HG03439 (cell line): Measurements from ENCODE around the gene PDZD11.
"Not testable (repeated sequence)": the region's sequence is repeated elsewhere in the genome, so short reads cannot be mapped to it uniquely, and the experiment has no call there.

Experiments used
- ATAC-seq: cut with Tn5 transposase; IDR thresholded peaks from one replicate; pipeline ENCODE4 v1.9.1; 2021; ENCODE audit warnings: mild to moderate bottlenecking, moderate library complexity; ENCODE audit not compliant: unreplicated experiment

PDZD11 gene, protein sequence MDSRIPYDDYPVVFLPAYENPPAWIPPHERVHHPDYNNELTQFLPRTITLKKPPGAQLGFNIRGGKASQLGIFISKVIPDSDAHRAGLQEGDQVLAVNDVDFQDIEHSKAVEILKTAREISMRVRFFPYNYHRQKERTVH

GRCh38 chrX:70289793-70290770 is at the start of gene PDZD11, which contains the start of gene KIF4A:
Gene PDZD11 (minus strand): TSS chrX:70289927. CDS start chrX:70289341, 586 bp downstream.
Gene KIF4A (plus strand): TSS chrX:70290104. CDS start chrX:70290459, 355 bp downstream.
- ATAC-seq, result peak; percentile 95

DNA sequence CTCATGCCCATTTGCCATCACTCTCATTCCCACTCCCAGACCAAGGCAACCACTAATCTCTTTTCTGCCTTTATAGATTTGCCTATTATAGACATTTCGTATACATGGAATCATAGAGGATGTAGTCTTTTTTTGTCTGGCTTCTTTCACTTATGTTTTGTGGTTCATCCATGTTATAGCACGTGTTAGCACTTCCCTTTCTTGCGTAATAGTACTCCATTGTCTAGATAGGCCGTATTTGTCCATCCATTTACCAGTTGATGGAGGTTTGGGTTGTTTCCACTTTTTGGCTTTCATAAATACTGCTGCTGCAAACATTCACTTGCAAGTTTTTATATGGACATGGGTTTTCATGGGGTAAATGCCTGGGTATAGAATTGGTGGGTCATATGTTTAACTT is 48.6 kb upstream of the PDZD11 start:
- ATAC-seq, result no peak

GRCh38 chrX:70336767-70337166 is 47.0 kb upstream of the PDZD11 start:
- peak; percentile 99 for ATAC-seq

GRCh38 chrX:70332600-70332999 is 42.9 kb upstream of the PDZD11 start:
- no peak for ATAC-seq

DNA sequence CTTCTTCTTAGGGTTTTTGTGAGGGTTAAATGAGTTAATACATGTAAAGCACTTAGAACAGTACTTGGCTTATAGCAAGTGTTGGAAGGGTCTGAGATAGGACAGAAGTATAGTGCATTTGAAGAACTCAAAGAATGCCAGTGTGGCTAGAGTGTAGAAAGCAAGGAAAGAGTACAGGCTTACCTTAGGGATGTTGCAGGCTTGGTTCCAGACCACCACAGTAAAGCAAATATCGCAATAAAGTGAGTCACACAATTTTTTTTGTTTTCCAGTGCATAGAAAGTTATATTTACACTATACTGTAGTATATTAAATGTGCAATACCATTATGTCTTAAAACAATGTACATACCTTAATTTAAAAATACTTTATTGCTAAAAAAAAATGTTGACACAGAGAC is 41.4 kb upstream of the PDZD11 start:
- no peak for ATAC-seq

GRCh38 chrX:70324326-70324725 is 34.6 kb upstream of the PDZD11 start:
- no peak for ATAC-seq

DNA sequence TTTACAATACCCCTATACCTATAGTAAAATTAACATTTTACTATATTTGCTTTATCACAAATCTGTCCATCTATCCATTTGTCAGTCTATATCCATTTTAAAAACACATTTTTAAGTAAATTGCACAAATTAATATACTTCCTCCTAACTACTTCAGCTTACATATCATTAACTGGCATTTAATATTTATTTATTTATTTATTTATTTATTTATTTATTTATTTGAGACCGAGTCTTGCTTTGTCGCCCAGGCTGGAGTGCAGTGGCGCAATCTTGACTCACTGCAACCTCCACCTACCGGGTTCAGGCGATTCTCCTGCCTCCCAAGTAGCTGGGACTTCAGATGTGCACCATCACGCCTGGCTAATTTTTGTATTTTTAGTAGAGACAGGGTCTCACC is 33.9 kb upstream of the PDZD11 start:
- ATAC-seq, result not testable (repeated sequence)

- ATAC-seq, result no peak
Observed at GRCh38 chrX:70322784-70323183, 33.1 kb upstream of the PDZD11 start.

DNA sequence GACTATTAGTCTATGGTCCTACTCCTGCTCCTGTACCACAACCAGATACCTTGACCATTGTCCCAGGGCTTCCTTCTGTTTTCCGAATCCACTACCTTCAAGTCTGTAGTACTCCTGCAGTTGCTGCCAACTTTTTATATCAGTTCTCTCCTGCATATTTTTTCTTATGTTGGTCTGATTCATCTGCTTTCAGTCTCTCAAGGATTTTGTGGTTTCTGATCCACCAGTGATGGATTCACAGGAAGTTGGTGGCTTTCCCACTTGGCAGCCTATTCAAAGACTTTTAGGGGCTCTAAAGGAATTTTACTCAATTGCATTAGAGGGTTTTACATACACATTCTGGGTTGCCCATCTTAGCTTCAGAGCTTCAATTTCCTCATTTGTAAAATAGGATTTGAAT is 23.8 kb upstream of the PDZD11 start:
- no peak for ATAC-seq

DNA sequence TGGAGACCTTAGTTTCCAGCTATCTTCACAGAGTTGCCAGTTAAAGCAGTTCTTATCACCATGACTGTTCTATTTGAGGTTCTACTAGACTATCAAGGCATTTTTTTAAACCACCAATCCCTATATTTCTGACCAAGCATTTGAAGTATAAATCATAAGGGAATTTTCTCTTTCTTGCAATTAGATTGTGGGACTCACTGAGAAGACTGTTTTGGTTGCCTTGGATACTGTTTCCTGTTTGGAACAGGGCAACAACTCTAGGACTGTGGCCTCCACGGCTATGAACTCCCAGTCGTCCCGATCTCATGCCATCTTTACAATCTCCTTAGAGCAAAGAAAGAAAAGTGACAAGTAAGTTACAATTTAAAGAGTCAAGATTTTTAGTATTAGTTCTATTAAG is 12.0 kb upstream of the PDZD11 start:
- ATAC-seq, result no peak

DNA sequence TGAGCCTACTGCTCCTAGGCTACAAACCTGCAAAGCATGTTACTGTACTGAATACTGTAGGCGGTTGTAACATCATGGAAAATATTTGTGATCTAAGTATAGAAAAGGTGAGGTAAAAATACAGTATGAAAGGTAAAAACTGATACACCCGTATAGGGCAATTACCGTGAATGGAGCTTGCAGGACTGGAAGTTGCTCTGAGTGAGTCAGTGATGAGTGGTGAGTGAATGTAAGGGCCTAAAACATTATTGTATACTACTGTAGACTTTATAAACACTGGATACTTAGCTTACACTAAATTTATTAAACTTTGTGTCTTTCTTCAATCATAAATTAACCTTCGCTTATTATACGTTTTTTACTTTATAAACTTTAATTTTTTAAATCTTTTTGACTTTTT is 3.9 kb upstream of the PDZD11 start:
- ATAC-seq, result no peak

DNA sequence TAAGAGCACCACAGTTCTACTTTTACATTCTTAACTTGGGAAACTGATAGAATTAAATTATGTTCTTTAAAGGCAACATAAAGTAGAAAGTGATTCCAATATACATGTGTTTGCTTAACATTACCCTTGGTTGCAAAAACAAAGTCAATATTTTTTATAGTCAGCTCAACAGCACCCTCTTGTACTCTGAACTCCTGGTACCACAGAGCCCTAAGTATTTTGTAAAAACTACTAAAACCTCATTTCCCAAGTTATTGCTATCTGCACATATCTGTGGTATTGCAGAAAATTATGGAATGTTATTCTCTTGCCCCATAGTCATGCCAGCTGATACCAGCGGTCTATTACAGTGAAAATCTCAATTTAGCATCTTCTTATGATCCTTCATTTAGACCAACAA is 3.1 kb upstream of the PDZD11 start:
- ATAC-seq, result no peak

- no peak for ATAC-seq
Observed at GRCh38 chrX:70289168-70289792, 447 bp downstream of the PDZD11 start.

- ATAC-seq, result no peak
Observed at GRCh38 chrX:70281951-70282350, 7.8 kb downstream of the PDZD11 start, which contains the start of gene RAB41. Gene RAB41 (plus strand): TSS chrX:70282172. CDS start chrX:70282218, 46 bp downstream.

- ATAC-seq, result no peak
Observed at GRCh38 chrX:70280573-70280972, 9.2 kb downstream of the PDZD11 start.

DNA sequence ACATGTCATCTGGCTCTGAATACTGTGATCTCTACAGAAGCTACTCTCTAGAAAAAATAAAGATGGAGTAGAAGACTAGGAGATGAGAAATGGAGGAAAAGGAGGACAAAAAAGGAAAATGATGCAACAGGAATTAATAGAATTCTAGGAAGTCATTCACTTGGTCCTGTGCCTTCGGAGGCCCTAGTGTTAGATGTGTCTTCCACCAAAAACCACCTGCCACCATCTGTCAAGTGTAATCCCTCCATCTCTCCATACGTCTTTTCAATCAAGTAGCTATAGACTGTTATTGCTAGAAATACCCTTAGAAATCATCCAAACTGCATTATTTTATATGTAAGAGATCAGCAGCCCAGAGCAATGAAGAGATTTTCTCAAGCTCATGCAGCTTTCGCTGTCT is 10.6 kb downstream of the PDZD11 start:
- ATAC-seq, result no peak

DNA sequence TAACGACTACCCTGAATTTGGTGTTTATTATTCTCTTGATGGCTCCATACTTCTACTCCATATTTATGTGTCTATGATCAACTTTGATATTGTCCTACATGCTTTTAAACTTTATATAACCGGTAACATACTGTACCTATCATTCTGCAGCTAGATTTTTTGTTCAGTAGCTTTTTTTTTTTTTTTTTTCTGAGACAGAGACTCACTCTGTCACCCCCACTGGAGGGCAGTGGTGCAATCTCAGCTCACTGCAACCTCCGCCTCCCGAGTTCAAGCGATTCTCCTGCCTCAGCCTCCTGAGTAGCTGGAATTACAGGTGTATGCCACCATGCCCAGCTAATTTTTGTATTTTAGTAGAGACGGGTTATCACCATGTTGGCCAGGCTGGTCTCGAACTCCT is 15.7 kb downstream of the PDZD11 start:
- not testable (repeated sequence) for ATAC-seq

DNA sequence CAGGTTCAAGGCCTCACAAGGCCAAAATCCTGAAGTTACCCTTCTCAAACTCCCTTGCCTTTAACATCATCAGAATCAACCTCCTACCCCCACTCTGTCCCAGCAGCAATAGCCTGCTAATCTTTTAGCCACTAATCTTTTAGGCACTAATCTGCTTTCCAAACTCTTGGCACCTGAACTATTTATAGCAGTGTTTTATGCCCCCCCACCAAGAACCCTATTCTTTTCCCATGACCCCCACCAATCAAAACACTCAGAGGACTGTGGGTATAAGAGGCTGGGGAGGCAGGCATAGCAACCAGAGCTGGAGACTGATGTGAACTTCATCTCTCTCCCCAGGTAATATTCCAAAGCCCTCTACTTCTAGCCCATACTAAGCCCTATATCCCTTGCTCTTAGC is 21.7 kb downstream of the PDZD11 start, which contains the start of gene ARR3:
ARR3 (plus strand) TSS at position 301 of the 400 bp plus-strand sequence. CDS start 1,052 bp downstream, outside the sequence.
- ATAC-seq, result no peak

DNA sequence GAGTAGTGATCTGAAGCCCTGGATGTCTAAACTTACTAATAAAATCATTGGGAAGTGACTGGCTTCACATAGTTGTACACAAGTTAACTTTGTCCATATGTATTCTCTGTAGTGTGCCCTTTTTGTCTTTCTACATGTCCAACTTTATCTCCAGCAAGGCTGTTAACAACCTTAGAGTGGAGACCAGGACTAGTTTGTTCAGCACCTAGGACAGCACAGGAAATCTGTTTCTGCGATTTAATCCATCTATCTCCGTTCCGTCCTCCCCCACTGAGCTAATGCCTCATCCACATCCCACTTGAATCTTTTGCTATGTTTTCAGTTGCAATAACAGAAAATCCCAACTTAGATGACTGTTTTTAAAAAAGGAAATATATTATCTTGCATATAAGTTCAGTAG is 24.9 kb downstream of the PDZD11 start:
- ATAC-seq, result no peak

DNA sequence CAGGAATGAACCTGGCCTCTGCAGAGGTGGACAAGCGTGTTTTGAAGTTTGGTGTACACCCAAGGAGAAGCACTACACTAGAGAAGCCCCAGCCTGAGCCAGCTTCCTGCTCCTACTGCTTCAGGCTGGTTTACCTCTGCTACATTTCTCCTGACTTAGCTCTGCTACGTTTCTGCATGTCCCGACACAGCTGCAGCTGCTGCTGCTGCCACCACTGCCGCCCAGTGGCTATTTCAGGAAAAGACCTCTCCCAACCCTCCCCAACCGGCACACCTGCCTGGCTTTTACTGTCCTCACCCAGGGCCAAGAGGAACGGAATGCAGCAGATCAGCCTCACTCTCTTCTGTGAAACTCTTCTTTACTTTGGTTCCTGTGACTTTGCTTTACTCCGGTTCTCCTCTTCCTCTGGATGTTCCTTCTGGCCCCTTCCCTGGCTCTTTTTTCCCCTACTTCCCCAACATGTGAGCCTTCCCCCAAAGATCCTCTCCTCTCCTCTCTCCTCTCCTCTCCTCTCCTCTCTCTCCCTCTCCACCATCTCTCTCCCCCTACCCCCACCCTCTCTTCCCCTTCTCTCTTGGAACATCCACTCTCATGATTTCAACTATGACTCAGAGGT is 26.7 kb downstream of the PDZD11 start:
- peak; percentile 58 for ATAC-seq

GRCh38 chrX:70260104-70260503 is 29.6 kb downstream of the PDZD11 start, which contains the start of gene P2RY4:
Gene P2RY4 (minus strand): TSS chrX:70260204. CDS start chrX:70259624, 580 bp downstream.
- ATAC-seq, result no peak
